Gastroesophageal sphincter (tissue), 3 donors: ENCODE results near the gene SHC4.

Experiments used
- CTCF ChIP-seq, 4 experiments: fragments of 200-600 bp in 2 of 4; fragments of 450-650 bp in 2 of 4; sonication (generic) in 1 of 4; IDR thresholded peaks; one replicate each; pipeline ENCODE4 v1.5.1; 2017 to 2019; ENCODE audit warnings: antibody characterized with exemption in 4 of 4, mild to moderate bottlenecking in 2 of 4, moderate library complexity in 2 of 4
- EP300 ChIP-seq: sonication (generic); formaldehyde crosslinking; IDR thresholded peaks from one replicate; pipeline ENCODE4 v1.6.1; 2017; ENCODE audit warnings: antibody characterized with exemption, mild to moderate bottlenecking
- POLR2A ChIP-seq, 2 donors: fragments of 450-650 bp; IDR thresholded peaks; one replicate each; pipeline ENCODE4 v1.6.1; 2017; ENCODE audit warnings: antibody characterized with exemption in 2 of 2, mild to moderate bottlenecking in 2 of 2, moderate library complexity in 1 of 2

GRCh38 chr15:48996276-48996675, 32.6 kb upstream of the SHC4 start:
- TF ChIP-seq CTCF (IDR thresholded peaks at IDR 0.05): no peak
- no peak for TF ChIP-seq EP300
- no peak for TF ChIP-seq POLR2A (IDR thresholded peaks at IDR 0.05)
